ENCODE results near the gene NOTO. TPM values are rescaled to one million over a fixed set of nuclear protein-coding genes. Genes with fewer than 3 reads are reported as not detected.

NOTO gene
- total and polyA plus RNA-seq, 2 of the 8 experiments (the other 6 are each of a cell fraction or from before 2014, with no cell fraction given) = 0.33 to 0.54 TPM

- H4K20me1 ChIP-seq (replicated peaks in 1 of 2; ENCODE audit: control insufficient read depth in 1 of 2, insufficient read depth in 2 of 2, low read length in 2 of 2) = peaks cover 6 to 21% of the 10 kb centered on the region in 2 experiments
- TF ChIP-seq POLR2A (IDR thresholded peaks at IDR 0.05; ENCODE audit: control extremely low read depth in 1 of 2, low read depth in 2 of 2, low read length in 2 of 2) = no peak
- no peak for TF ChIP-seq RAD21 (IDR thresholded peaks at IDR 0.05 in 1 of 2, conservative IDR thresholded peaks at IDR 0.05 in 1 of 2; ENCODE audit: low read depth in 2 of 2, low read length in 2 of 2)
- no peak for TF ChIP-seq GTF2F1 (IDR thresholded peaks at IDR 0.05; ENCODE audit: borderline replicate concordance, low read depth, low read length)
- no peak for TF ChIP-seq CREB1 (IDR thresholded peaks at IDR 0.05)
- TF ChIP-seq YY1 (IDR thresholded peaks at IDR 0.05; ENCODE audit: low read depth, low read length) = no peak
- no peak for TF ChIP-seq GABPA (IDR thresholded peaks at IDR 0.05; ENCODE audit: borderline replicate concordance, insufficient read depth, low read length)
- no peak overlapping the region for H3K14ac ChIP-seq (ENCODE audit: insufficient read length)
- H3K27me3 ChIP-seq (replicated peaks in 1 of 4; ENCODE audit: control insufficient read depth in 3 of 4, extremely low read depth in 1 of 4, insufficient read depth in 3 of 4, low read length in 3 of 4) = no peaks in the 10 kb centered on the region
- H3K4ac ChIP-seq (replicated peaks; ENCODE audit: insufficient read length, low read depth, low read length) = no peak overlapping the region
- H2BK15ac ChIP-seq (ENCODE audit: low read length) = no peak overlapping the region
- no peak overlapping the region for H2AFZ ChIP-seq (ENCODE audit: low read length)
- H2BK5ac ChIP-seq (ENCODE audit: low read depth, low read length) = no peak overlapping the region
- DNase-seq (ENCODE audit: low read depth in 1 of 2, low spot score in 2 of 2) (no peak), FAIRE-seq (no peak)
- H2BK12ac ChIP-seq (ENCODE audit: low read depth, low read length) = no peak overlapping the region
- no peak overlapping the region for H2BK20ac ChIP-seq (ENCODE audit: low read length)
- no peak overlapping the region for H3K4me2 ChIP-seq (ENCODE audit: insufficient read depth in 1 of 2, low read depth in 2 of 2, low read length in 2 of 2)
- POLR2A ChIA-PET (ENCODE audit: partially characterized antibody) = interaction anchor here (1.1 to 6.5 kb wide), 5 partner anchors 12 to 29 kb away, joined by 3 to 105 read pairs (median 3); partner anchors contain the start of genes CCT7 and PRADC1
- H2BK120ac ChIP-seq (replicated peaks; ENCODE audit: low read depth, low read length) = no peak overlapping the region
- CTCF ChIA-PET (ENCODE audit: partially characterized antibody) = interaction anchor here (0.7 to 1.7 kb wide), 8 partner anchors 8 to 257 kb away, joined by 3 to 6 read pairs (median 4); no protein-coding TSS in a partner anchor
- H3K4me1 ChIP-seq (replicated peaks in 1 of 4; ENCODE audit: control insufficient read depth in 3 of 4, insufficient read depth in 4 of 4, low read length in 3 of 4) = peaks cover 0 to 7% (median 1%) of the 10 kb centered on the region in 4 experiments; a peak in 2 of 7 replicates
- no peak overlapping the region for H3K23ac ChIP-seq (ENCODE audit: insufficient read length)
- no peak overlapping the region for H4K5ac ChIP-seq (ENCODE audit: insufficient read length, low read depth, low read length)
- no peaks in the 10 kb centered on the region for H3K23me2 ChIP-seq (ENCODE audit: low read depth, low read length)
- no peak overlapping the region for H4K8ac ChIP-seq (ENCODE audit: extremely low read depth, insufficient read depth, low read length)
- H3K9ac ChIP-seq (replicated peaks in 1 of 4; ENCODE audit: extremely low read depth in 1 of 4, low read depth in 3 of 4, low read length in 3 of 4) = no peak overlapping the region
- H3K27ac ChIP-seq (ENCODE audit: low read depth, low read length) = no peak overlapping the region
- H3K36me3 ChIP-seq (ENCODE audit: control insufficient read depth in 2 of 4, insufficient read depth in 4 of 4, low read length in 3 of 4) = peaks cover 48 to 85% (median 67%) of the 10 kb centered on the region in 4 experiments
- H3K4me3 ChIP-seq (ENCODE audit: extremely low read depth in 1 of 4, insufficient read depth in 2 of 4, low read depth in 3 of 4, low read length in 4 of 4) = no peak overlapping the region
- peaks cover 2% of the 10 kb centered on the region; the same call in 1 of the 2 replicates for H3K79me1 ChIP-seq (ENCODE audit: low read depth, low read length)
- no peak overlapping the region for H3K56ac ChIP-seq (replicated peaks; ENCODE audit: insufficient read length, low read depth, low read length)
- H4K91ac ChIP-seq (replicated peaks; ENCODE audit: insufficient read length, low read length) = no peak overlapping the region
- no peaks in the 10 kb centered on the region for H3K79me2 ChIP-seq (ENCODE audit: control insufficient read depth in 1 of 2, insufficient read depth in 2 of 2, low read length in 2 of 2)
- H3K18ac ChIP-seq (ENCODE audit: extremely low read depth, low read length) = no peak overlapping the region
- no peak overlapping the region for H2AK5ac ChIP-seq (ENCODE audit: low read depth, low read length)
- 83% methylated on average over 17 of the region's 17 CpGs; no CpG with 5 or more reads in 1 of the 2 experiments for WGBS, 2 experiments (ENCODE audit: extremely low coverage in 1 of 2, insufficient coverage in 1 of 2, insufficient read length in 1 of 2, insufficient replicate concordance in 2 of 2, low coverage in 1 of 2, low lambda C conversion rate in 2 of 2, missing lambda C conversion rate in 1 of 2)
- H3K9me3 ChIP-seq (ENCODE audit: insufficient read depth in 2 of 2, low read depth in 1 of 2, low read length in 1 of 2) = no peaks in the 10 kb centered on the region
These were observed 48.8 kb downstream of the NOTO start for GRCh38 chr2:73250872-73251846.

Measured in H1 (cell line).